H1 (cell line): Measurements from ENCODE around the gene MSL1. TPM values are rescaled to one million over a fixed set of nuclear protein-coding genes. Genes with fewer than 3 reads are reported as not detected.

Experiments
- CTCF ChIA-PET: fragments of 300-600 bp; sonication (Branson Sonifier 250); formaldehyde crosslinking; loops from one replicate; lab custom pipeline; 2021; ENCODE audit not compliant: partially characterized antibody; lab: Charles Lee
- POLR2A ChIA-PET: fragments of 300-600 bp; sonication (Branson Sonifier 250); formaldehyde crosslinking; loops from one replicate; lab custom pipeline; 2021; ENCODE audit warnings: inconsistent platforms; ENCODE audit not compliant: partially characterized antibody; lab: Charles Lee
- DNase-seq, 2 experiments: peaks; one replicate each; pipeline versions ENCODE4 v3.0.0 to v3.0.0-alpha.2; 2010 to 2022; ENCODE audit warnings: low spot score in 2 of 2, low read depth in 1 of 2, mixed read lengths in 1 of 2
- FAIRE-seq: peaks from 2 replicates; lab custom pipeline; 2011; peaks lifted over from hg19 to GRCh38; lab: Jason Lieb, UNC
- H2AFZ ChIP-seq: 2 replicates; pipeline ENCODE4 v1.8.1; 2012; ENCODE audit warnings: low read length, inconsistent platforms
- H2AK5ac ChIP-seq: 2 replicates; pipeline ENCODE4 v1.6.1; 2013; ENCODE audit warnings: low read depth, low read length
- H2BK120ac ChIP-seq: replicated peaks from 2 replicates; pipeline ENCODE3; 2013; ENCODE audit warnings: low read depth, low read length, inconsistent platforms
- H2BK12ac ChIP-seq: 2 replicates; pipeline ENCODE4 v1.6.1; 2013; ENCODE audit warnings: low read depth, low read length
- H2BK15ac ChIP-seq: 2 replicates; pipeline ENCODE4 v1.6.1; 2013; ENCODE audit warnings: low read length
- H2BK20ac ChIP-seq: 2 replicates; pipeline ENCODE4 v1.6.1; 2013; ENCODE audit warnings: low read length
- H2BK5ac ChIP-seq: 2 replicates; pipeline ENCODE4 v1.6.1; 2013; ENCODE audit warnings: low read depth, low read length
- H3K14ac ChIP-seq: 2 replicates; pipeline ENCODE4 v1.6.1; 2013; ENCODE audit warnings: inconsistent platforms; ENCODE audit not compliant: insufficient read length
- H3K18ac ChIP-seq: 2 replicates; pipeline ENCODE4 v1.6.1; 2013; ENCODE audit warnings: low read length; ENCODE audit errors: extremely low read depth
- H3K23ac ChIP-seq: 2 replicates; pipeline ENCODE4 v1.6.1; 2013; ENCODE audit warnings: inconsistent platforms; ENCODE audit not compliant: insufficient read length
- H3K23me2 ChIP-seq: 2 replicates; pipeline ENCODE4 v1.6.1; 2013; ENCODE audit warnings: low read depth, low read length
- H3K27ac ChIP-seq: 2 replicates; pipeline ENCODE4 v1.6.1; 2011; ENCODE audit warnings: low read depth, low read length, inconsistent platforms
- H3K27me3 ChIP-seq, 4 experiments: replicated peaks in 1 of 4; 1 replicate in 1 of 4; 2 replicates in 3 of 4; pipeline versions ENCODE4 v1.6.1 to v1.8.1; 2011 to 2013; ENCODE audit warnings: low read length in 3 of 4, mild to moderate bottlenecking in 3 of 4, inconsistent platforms in 2 of 4, mixed read lengths in 2 of 4, moderate library complexity in 1 of 4; ENCODE audit not compliant: control insufficient read depth in 3 of 4, insufficient read depth in 3 of 4; ENCODE audit errors: extremely low read depth in 1 of 4
- H3K36me3 ChIP-seq, 4 experiments: 2 replicates each; pipeline versions ENCODE4 v1.6.1 to v1.8.1; 2011 to 2013; ENCODE audit warnings: mild to moderate bottlenecking in 4 of 4, low read length in 3 of 4, moderate library complexity in 2 of 4, control low read depth in 1 of 4, inconsistent platforms in 1 of 4; ENCODE audit not compliant: insufficient read depth in 4 of 4, control insufficient read depth in 2 of 4
- H3K4ac ChIP-seq: replicated peaks from 2 replicates; pipeline ENCODE3; 2013; ENCODE audit warnings: low read length, low read depth, mixed read lengths, inconsistent platforms; ENCODE audit not compliant: insufficient read length
- H3K4me1 ChIP-seq, 4 experiments: replicated peaks in 1 of 4; 1 replicate in 1 of 4; 2 replicates in 3 of 4; pipeline versions ENCODE4 v1.6.1 to v1.8.1; 2011 to 2013; ENCODE audit warnings: low read length in 3 of 4, inconsistent platforms in 2 of 4, mixed read lengths in 1 of 4; ENCODE audit not compliant: insufficient read depth in 4 of 4, control insufficient read depth in 3 of 4
- H3K4me2 ChIP-seq, 2 experiments: 2 replicates each; pipeline versions ENCODE4 v1.6.1 to v1.8.1; 2011 to 2013; ENCODE audit warnings: low read depth in 2 of 2, low read length in 2 of 2, control low read depth in 1 of 2, inconsistent platforms in 1 of 2, mild to moderate bottlenecking in 1 of 2; ENCODE audit not compliant: insufficient read depth in 1 of 2
- H3K4me3 ChIP-seq, 4 experiments: fragments of 200-600, 300-600 bp in 1 of 4; sonication (generic), shearing (Covaris generic), sonication (Bioruptor Twin) in 1 of 4; 2 replicates each; pipeline versions ENCODE4 v1.5.1 to v1.8.1; 2011 to 2016; ENCODE audit warnings: low read length in 4 of 4, low read depth in 3 of 4, control low read depth in 2 of 4, inconsistent platforms in 2 of 4, mild to moderate bottlenecking in 2 of 4, mixed read lengths in 1 of 4, moderate library complexity in 1 of 4; ENCODE audit not compliant: insufficient read depth in 2 of 4; ENCODE audit errors: extremely low read depth in 1 of 4
- H3K56ac ChIP-seq: replicated peaks from 2 replicates; pipeline ENCODE3; 2013; ENCODE audit warnings: low read depth, mild to moderate bottlenecking, mixed read lengths, low read length, inconsistent platforms; ENCODE audit not compliant: insufficient read length
- H3K79me1 ChIP-seq: 2 replicates; pipeline ENCODE4 v1.6.1; 2013; ENCODE audit warnings: low read depth, low read length, control low read depth
- H3K79me2 ChIP-seq, 2 experiments: 2 replicates each; pipeline versions ENCODE4 v1.6.1 to v1.8.1; 2012 to 2013; ENCODE audit warnings: low read length in 2 of 2, mild to moderate bottlenecking in 2 of 2, inconsistent platforms in 1 of 2; ENCODE audit not compliant: insufficient read depth in 2 of 2, control insufficient read depth in 1 of 2
- H3K9ac ChIP-seq, 4 experiments: replicated peaks in 1 of 4; 1 replicate in 1 of 4; 2 replicates in 3 of 4; pipeline versions ENCODE4 v1.6.1 to v1.8.1; 2011 to 2013; ENCODE audit warnings: low read depth in 3 of 4, low read length in 3 of 4, control low read depth in 2 of 4, mild to moderate bottlenecking in 2 of 4, moderate library complexity in 2 of 4, inconsistent platforms in 1 of 4; ENCODE audit errors: extremely low read depth in 1 of 4
- H3K9me3 ChIP-seq, 2 experiments: 2 replicates each; pipeline versions ENCODE4 v1.6.1 to v1.8.1; 2012 to 2013; ENCODE audit warnings: mild to moderate bottlenecking in 2 of 2, moderate library complexity in 2 of 2, control low read depth in 1 of 2, inconsistent platforms in 1 of 2, low read depth in 1 of 2, low read length in 1 of 2, mixed read lengths in 1 of 2; ENCODE audit not compliant: insufficient read depth in 2 of 2
- H4K20me1 ChIP-seq, 2 experiments: replicated peaks in 1 of 2; 2 replicates each; pipeline versions ENCODE3 to v1.8.1; 2011 to 2013; ENCODE audit warnings: inconsistent platforms in 2 of 2, low read length in 2 of 2, mild to moderate bottlenecking in 1 of 2; ENCODE audit not compliant: insufficient read depth in 2 of 2, control insufficient read depth in 1 of 2
- H4K5ac ChIP-seq: 2 replicates; pipeline ENCODE4 v1.6.1; 2013; ENCODE audit warnings: low read length, low read depth, mixed read lengths, inconsistent platforms; ENCODE audit not compliant: insufficient read length
- H4K8ac ChIP-seq: 2 replicates; pipeline ENCODE4 v1.8.0; 2013; ENCODE audit warnings: mild to moderate bottlenecking, moderate library complexity, low read length, inconsistent platforms; ENCODE audit not compliant: insufficient read depth; ENCODE audit errors: extremely low read depth
- H4K91ac ChIP-seq: replicated peaks from 2 replicates; pipeline ENCODE3; 2013; ENCODE audit warnings: low read length, mixed read lengths, inconsistent platforms; ENCODE audit not compliant: insufficient read length
- CHD1 ChIP-seq: IDR thresholded peaks from 2 replicates; pipeline ENCODE4 v1.6.1; 2012; ENCODE audit warnings: low read depth, low read length, improper control_type of control experiment
- CREB1 ChIP-seq: IDR thresholded peaks from 2 replicates; pipeline ENCODE4 v1.6.1; 2012; ENCODE audit warnings: inconsistent platforms
- CTBP2 ChIP-seq: IDR thresholded peaks from 2 replicates; pipeline ENCODE4 v1.7.0; 2011; ENCODE audit warnings: borderline replicate concordance, mild to moderate bottlenecking, moderate library complexity, mixed read lengths, low read length; ENCODE audit not compliant: insufficient read depth, insufficient read length
- EP300 ChIP-seq, 2 experiments: IDR thresholded peaks; 1 replicate in 1 of 2; 2 replicates in 1 of 2; pipeline ENCODE4 v1.6.1; 2011 to 2012; ENCODE audit warnings: low read depth in 2 of 2, low read length in 2 of 2, mild to moderate bottlenecking in 2 of 2, borderline replicate concordance in 1 of 2, inconsistent platforms in 1 of 2, moderate library complexity in 1 of 2
- FOSL1 ChIP-seq: IDR thresholded peaks from 2 replicates; pipeline ENCODE4 v1.6.1; 2011; ENCODE audit warnings: mild to moderate bottlenecking, low read depth, low read length, moderate library complexity; ENCODE audit not compliant: insufficient read depth
- JUN ChIP-seq: IDR thresholded peaks from 2 replicates; pipeline ENCODE4 v1.6.1; 2011; ENCODE audit warnings: low read depth, mild to moderate bottlenecking, improper control_type of control experiment, low read length
- MAFK ChIP-seq: IDR thresholded peaks from 2 replicates; pipeline ENCODE4 v1.6.1; 2012; ENCODE audit warnings: low read depth, mild to moderate bottlenecking, improper control_type of control experiment, low read length
- RXRA ChIP-seq: IDR thresholded peaks from 2 replicates; pipeline ENCODE4 v1.6.1; 2011; ENCODE audit warnings: low read depth, mild to moderate bottlenecking, low read length, moderate library complexity; ENCODE audit not compliant: insufficient read depth
- SIN3A ChIP-seq, 2 experiments: IDR thresholded peaks in 1 of 2; conservative IDR thresholded peaks in 1 of 2; 2 replicates each; pipeline ENCODE4 v1.6.1; 2011 to 2012; ENCODE audit warnings: low read length in 2 of 2, improper control_type of control experiment in 1 of 2, low read depth in 1 of 2, mild to moderate bottlenecking in 1 of 2
- SP2 ChIP-seq: IDR thresholded peaks from 2 replicates; pipeline ENCODE4 v1.6.1; 2012; ENCODE audit warnings: mild to moderate bottlenecking, low read length, inconsistent platforms
- SUZ12 ChIP-seq: fragments of 200-600 bp; sonication (generic); IDR thresholded peaks from 2 replicates; pipeline ENCODE4 v1.6.1; 2012; ENCODE audit warnings: mild to moderate bottlenecking, inconsistent platforms, low read length, moderate library complexity, mixed read lengths
- TBP ChIP-seq: IDR thresholded peaks from 2 replicates; pipeline ENCODE4 v1.6.1; 2011; ENCODE audit warnings: low read depth, low read length, improper control_type of control experiment
- TEAD4 ChIP-seq: IDR thresholded peaks from 2 replicates; pipeline ENCODE4 v1.6.1; 2012; ENCODE audit warnings: low read depth, low read length, inconsistent platforms, mixed read lengths
- WGBS, 2 experiments: shearing (Covaris generic) in 1 of 2; methylation state at CpG; one replicate each; pipeline versions ENCODE4 v1.1.6 to v1.1.7; 2013 to 2015; ENCODE audit warnings: low lambda C conversion rate in 2 of 2, mixed read lengths in 2 of 2, inconsistent platforms in 1 of 2, low coverage in 1 of 2, missing lambda C conversion rate in 1 of 2; ENCODE audit not compliant: insufficient replicate concordance in 2 of 2, insufficient coverage in 1 of 2, insufficient read length in 1 of 2; ENCODE audit errors: extremely low coverage in 1 of 2, missing lambda C conversion rate in 1 of 2; 5-methylcytosine and 5-hydroxymethylcytosine counted together
- polyA plus RNA-seq, 7 experiments: library from polyadenylated mRNA; depleted of rRNA in 3 of 7; stranded (reverse) in 5 of 7; unstranded in 2 of 7; fragments of >200 nt in 5 of 7; fragments of 200-250 nt in 2 of 7; gene quantifications; 1 replicate in 5 of 7; 2 replicates in 1 of 7; 4 replicates in 1 of 7; pipeline versions ENCODE4 v1.2.1 to v1.2.3, GENCODE V29; 2011 to 2013; ENCODE audit warnings: missing spikeins in 2 of 7, mixed read lengths in 2 of 7
- total RNA-seq: library from RNA; stranded (reverse); fragmentation: NEBNext Ultra II Directional; extraction: Animal tissue kit (Norgen Biotek cat#: 25700); gene quantifications from 2 replicates; pipeline ENCODE4 v1.2.1, GENCODE V29; 2021

MSL1 gene
- total and polyA plus RNA-seq, 2 of the 8 experiments (the other 6 are each of a cell fraction or from before 2014, with no cell fraction given), result 24.1 to 66.5 TPM

DNA sequence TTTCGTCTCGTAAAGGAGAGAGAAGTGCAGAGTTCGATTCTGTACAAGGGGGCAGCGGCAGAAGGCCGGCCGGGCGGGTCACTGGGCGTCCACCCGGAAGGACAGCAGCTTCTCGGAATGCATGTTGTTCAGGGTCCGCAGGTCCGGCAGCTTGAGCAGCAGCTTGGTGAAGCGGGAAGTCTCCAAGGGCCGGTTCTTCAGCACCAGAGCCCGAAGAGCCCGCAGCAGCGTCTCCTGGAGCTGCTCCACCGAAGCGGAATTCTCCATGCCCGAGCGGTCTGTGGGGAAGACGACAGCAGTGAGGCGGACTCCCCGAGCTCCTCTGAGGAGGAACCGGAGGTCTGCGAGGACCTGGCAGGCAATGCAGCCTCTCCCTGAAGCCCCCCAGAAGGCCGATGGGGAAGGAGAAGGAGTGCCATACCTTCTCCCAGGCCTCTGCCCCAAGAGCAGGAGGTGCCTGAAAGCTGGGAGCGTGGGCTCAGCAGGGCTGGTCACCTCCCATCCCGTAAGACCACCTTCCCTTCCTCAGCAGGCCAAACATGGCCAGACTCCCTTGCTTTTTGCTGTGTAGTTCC lies 28.7 kb upstream of the MSL1 start:
- CTCF ChIA-PET, result interaction anchor here (0.6 to 8.5 kb wide), 6 partner anchors 14 to 199 kb away, joined by 3 to 85 read pairs (median 6); no protein-coding TSS in a partner anchor
- Histone ChIP-seq H3K4me3 (no peak overlapping the region), H3K23ac (no peak overlapping the region), H3K79me2 (no peaks in the 10 kb centered on the region; a peak in 1 of 4 replicates), H3K27ac (no peak overlapping the region), H2AFZ (no peak overlapping the region), H4K20me1 (peaks cover 0 to 1% of the 10 kb centered on the region in 2 experiments), H4K8ac (peak overlapping the region; percentile 75; the same call in 1 of the 2 replicates), H2BK20ac (no peak overlapping the region), H3K4me1 (peaks cover 1 to 28% (median 5%) of the 10 kb centered on the region in 4 experiments), H2BK15ac (no peak overlapping the region), H2BK5ac (no peak overlapping the region), H2AK5ac (no peak overlapping the region), H2BK120ac (no peak overlapping the region), H4K5ac (no peak overlapping the region), H3K56ac (no peak overlapping the region), H2BK12ac (no peak overlapping the region), H3K27me3 (peaks cover 0 to 4% (median under 1%) of the 10 kb centered on the region in 4 experiments; a peak in 2 of 7 replicates), H3K36me3 (peaks cover 0 to 30% (median 14%) of the 10 kb centered on the region in 4 experiments; a peak in 5 of 8 replicates), H3K9ac (no peak overlapping the region), H4K91ac (no peak overlapping the region), H3K23me2 (no peaks in the 10 kb centered on the region), H3K9me3 (no peaks in the 10 kb centered on the region), H3K18ac (no peak overlapping the region), H3K4me2 (no peak overlapping the region), H3K4ac (no peak overlapping the region), H3K79me1 (peaks cover 2% of the 10 kb centered on the region; the same call in 1 of the 2 replicates), H3K14ac (no peak overlapping the region)
- POLR2A ChIA-PET, result interaction anchor here (0.6 to 20.8 kb wide), 8 partner anchors 9 to 44 kb away, joined by 3 to 399 read pairs (median 4); partner anchors contain the start of genes MSL1 and THRA
- DNase-seq (no peak), FAIRE-seq (no peak)
- WGBS, 2 experiments, result 90% methylated on average over 26 of the region's 29 CpGs; no CpG with 5 or more reads in 1 of the 2 experiments
- TF ChIP-seq CTBP2, result no peak
- TF ChIP-seq EP300 (IDR thresholded peaks at IDR 0.05; ENCODE audit: borderline replicate concordance in 1 of 2, low read depth in 2 of 2, low read length in 2 of 2), result no peak
- no peak for TF ChIP-seq SIN3A (conservative IDR thresholded peaks at IDR 0.05 in 1 of 2, IDR thresholded peaks at IDR 0.05 in 1 of 2; ENCODE audit: low read depth in 1 of 2, low read length in 2 of 2)
- TF ChIP-seq TEAD4, result no peak
- TF ChIP-seq JUN, result no peak
- TF ChIP-seq SP2, result no peak
- no peak for TF ChIP-seq TBP
- TF ChIP-seq RXRA, result no peak
- no peak for TF ChIP-seq CHD1
- TF ChIP-seq CREB1, result no peak
- TF ChIP-seq FOSL1, result no peak
- TF ChIP-seq SUZ12, result no peak
- TF ChIP-seq MAFK, result no peak
